Ectodermal cell (in vitro differentiated cells): ENCODE results near the gene PLEKHG3.

Source experiments
- H3K27ac ChIP-seq: 2 replicates; pipeline ENCODE4 v1.7.0; 2013; ENCODE audit warnings: mild to moderate bottlenecking, low read depth, low read length; ENCODE audit not compliant: insufficient read depth, poor library complexity, severe bottlenecking
- H3K27me3 ChIP-seq: 2 replicates; pipeline ENCODE4 v1.7.0; 2013; ENCODE audit warnings: mild to moderate bottlenecking, low read length; ENCODE audit not compliant: insufficient read depth, control insufficient read depth, poor library complexity, severe bottlenecking
- H3K36me3 ChIP-seq: one replicate; pipeline ENCODE4 v1.7.0; 2013; ENCODE audit warnings: low read length; ENCODE audit not compliant: control insufficient read depth, insufficient read depth
- H3K4me1 ChIP-seq: one replicate; pipeline ENCODE4 v1.7.0; 2013; ENCODE audit warnings: low read length; ENCODE audit not compliant: control insufficient read depth, insufficient read depth
- H3K4me3 ChIP-seq: 2 replicates; pipeline ENCODE4 v1.7.0; 2013; ENCODE audit warnings: low read depth, low read length, control low read depth; ENCODE audit not compliant: insufficient read depth
- H3K9me3 ChIP-seq: 2 replicates; pipeline ENCODE4 v1.7.0; 2013; ENCODE audit warnings: mild to moderate bottlenecking, low read length, moderate library complexity; ENCODE audit not compliant: control insufficient read depth
- WGBS, 2 experiments: methylation state at CpG; one replicate each; pipeline ENCODE4 v1.1.7; 2013; ENCODE audit warnings: missing lambda C conversion rate in 2 of 2; 5-methylcytosine and 5-hydroxymethylcytosine counted together

Gene PLEKHG3

GRCh38 chr14:64761441-64762043 lies 57.3 kb downstream of the PLEKHG3 start:
- Histone ChIP-seq H3K4me1 (peaks cover 50% of the 10 kb centered on the region), H3K27me3 (peaks cover 16% of the 10 kb centered on the region), H3K27ac (no peak overlapping the region), H3K9me3 (no peaks in the 10 kb centered on the region), H3K4me3 (no peak overlapping the region), H3K36me3 (no peaks in the 10 kb centered on the region)
- WGBS, 2 experiments: 86 to 87% methylated on average over 5 of the region's 5 CpGs

- WGBS, 2 experiments: 66 to 69% methylated on average over 19 of the region's 19 CpGs
- peaks cover 54% of the 10 kb centered on the region for H3K4me1 ChIP-seq
- no peak overlapping the region for H3K4me3 ChIP-seq
- H3K27me3 ChIP-seq: peaks cover 16% of the 10 kb centered on the region
- no peaks in the 10 kb centered on the region for H3K9me3 ChIP-seq
- no peak overlapping the region for H3K27ac ChIP-seq
- no peaks in the 10 kb centered on the region for H3K36me3 ChIP-seq
Measured at GRCh38 chr14:64762044-64763034, 58.1 kb downstream of the PLEKHG3 start.

GRCh38 chr14:64763085-64763782 lies 59.0 kb downstream of the PLEKHG3 start:
- no peaks in the 10 kb centered on the region for H3K36me3 ChIP-seq
- H3K9me3 ChIP-seq: no peaks in the 10 kb centered on the region
- WGBS, 2 experiments: 89 to 91% methylated on average over 11 of the region's 11 CpGs
- H3K27me3 ChIP-seq: peaks cover 16% of the 10 kb centered on the region
- peaks cover 45% of the 10 kb centered on the region for H3K4me1 ChIP-seq
- H3K4me3 ChIP-seq: no peak overlapping the region
- no peak overlapping the region for H3K27ac ChIP-seq

- Histone ChIP-seq H3K4me3 (no peak overlapping the region), H3K27ac (no peak overlapping the region), H3K9me3 (no peaks in the 10 kb centered on the region), H3K4me1 (peaks cover 37% of the 10 kb centered on the region), H3K36me3 (no peaks in the 10 kb centered on the region), H3K27me3 (peaks cover 16% of the 10 kb centered on the region)
- 57 to 58% methylated on average over 18 of the region's 18 CpGs for WGBS, 2 experiments
Measured at GRCh38 chr14:64763801-64764621, 59.8 kb downstream of the PLEKHG3 start.

- Histone ChIP-seq H3K9me3 (no peaks in the 10 kb centered on the region), H3K27me3 (peaks cover 16% of the 10 kb centered on the region), H3K36me3 (no peaks in the 10 kb centered on the region), H3K4me1 (peaks cover 37% of the 10 kb centered on the region), H3K27ac (no peak overlapping the region), H3K4me3 (no peak overlapping the region)
- WGBS, 2 experiments: 42 to 45% methylated on average over 21 of the region's 29 CpGs
Measured at GRCh38 chr14:64764641-64765520, 60.7 kb downstream of the PLEKHG3 start.

GRCh38 chr14:64765740-64766302 lies 61.6 kb downstream of the PLEKHG3 start:
- H3K27me3 ChIP-seq: peaks cover 16% of the 10 kb centered on the region
- H3K27ac ChIP-seq: no peak overlapping the region
- peaks cover 37% of the 10 kb centered on the region for H3K4me1 ChIP-seq
- H3K9me3 ChIP-seq: no peaks in the 10 kb centered on the region
- WGBS, 2 experiments: 95 to 96% methylated on average over 4 of the region's 4 CpGs
- H3K4me3 ChIP-seq: no peak overlapping the region
- H3K36me3 ChIP-seq: no peaks in the 10 kb centered on the region

- no peak overlapping the region for H3K27ac ChIP-seq
- peaks cover 35% of the 10 kb centered on the region for H3K4me1 ChIP-seq
- peaks cover 16% of the 10 kb centered on the region for H3K27me3 ChIP-seq
- no peaks in the 10 kb centered on the region for H3K9me3 ChIP-seq
- 66% methylated on average over 25 of the region's 25 CpGs for WGBS, 2 experiments
- no peaks in the 10 kb centered on the region for H3K36me3 ChIP-seq
- H3K4me3 ChIP-seq: no peak overlapping the region
Measured at GRCh38 chr14:64766430-64767151, 62.4 kb downstream of the PLEKHG3 start.

GRCh38 chr14:64767215-64767964 lies 63.2 kb downstream of the PLEKHG3 start:
- no peak overlapping the region for H3K27ac ChIP-seq
- H3K9me3 ChIP-seq: no peaks in the 10 kb centered on the region
- H3K4me3 ChIP-seq: no peak overlapping the region
- H3K27me3 ChIP-seq: peaks cover 16% of the 10 kb centered on the region
- no peaks in the 10 kb centered on the region for H3K36me3 ChIP-seq
- 91 to 93% methylated on average over 15 of the region's 15 CpGs for WGBS, 2 experiments
- peaks cover 27% of the 10 kb centered on the region for H3K4me1 ChIP-seq
